Body of pancreas (tissue), 4 donors: ENCODE measurements around the gene LMOD2. TPM values are rescaled to one million over a fixed set of nuclear protein-coding genes. Genes with fewer than 3 reads are reported as not detected.

Experiments
- ATAC-seq: fragments of 150-250 bp; one replicate; pipeline ENCODE4 v1.9.1; 2016
- DNase-seq, 4 donors: peaks; one replicate each; pipeline ENCODE4 v3.0.0-alpha.2; 2019
- H3K27ac ChIP-seq, 4 donors: fragments of 200-600 bp; sonication (generic); 1 replicate in 3 of 4; 2 replicates in 1 of 4; pipeline versions ENCODE4 v1.5.1 to v1.6.1; 2016 to 2019; ENCODE audit warnings: mild to moderate bottlenecking in 1 of 4, mixed read lengths in 1 of 4, moderate library complexity in 1 of 4
- H3K27me3 ChIP-seq, 2 donors: fragments of 200-600 bp; sonication (generic); one replicate each; pipeline ENCODE4 v1.6.0; 2016; ENCODE audit warnings: mild to moderate bottlenecking in 1 of 2
- H3K36me3 ChIP-seq, 2 donors: fragments of 200-600 bp; sonication (generic); replicated peaks in 1 of 2; 2 replicates each; pipeline ENCODE4 v1.5.1; 2016; ENCODE audit warnings: low read depth in 2 of 2; ENCODE audit not compliant: insufficient read depth in 1 of 2
- H3K4me1 ChIP-seq: fragments of 200-600 bp; sonication (generic); one replicate; pipeline ENCODE4 v1.6.0; 2016
- H3K4me3 ChIP-seq, 2 donors: fragments of 200-600 bp; sonication (generic); 1 replicate in 1 of 2; 2 replicates in 1 of 2; pipeline ENCODE4 v1.5.1; 2016 to 2019
- H3K9me3 ChIP-seq, 3 donors: fragments of 200-600 bp; sonication (generic); 1 replicate in 2 of 3; 2 replicates in 1 of 3; pipeline ENCODE4 v1.5.1; 2016
- CTCF ChIP-seq, 7 experiments: fragments of 450-650 bp in 4 of 7; fragments of 200-600 bp in 3 of 7; sonication (generic) in 3 of 7; IDR thresholded peaks; one replicate each; pipeline ENCODE4 v1.5.1; 2016 to 2019; ENCODE audit warnings: antibody characterized with exemption in 7 of 7
- POLR2A ChIP-seq, 3 donors: fragments of 450-650 bp; IDR thresholded peaks; one replicate each; pipeline ENCODE4 v1.6.1; 2016; ENCODE audit warnings: antibody characterized with exemption in 3 of 3, mild to moderate bottlenecking in 2 of 3
- WGBS, 2 donors: methylation state at CpG; one replicate each; pipeline ENCODE4 v1.1.5; 2017; 5-methylcytosine and 5-hydroxymethylcytosine counted together
- intact Hi-C: fragments of 100-400 bp; cut with DNase I; formaldehyde crosslinking; loops from one replicate; pipeline ENCODE4 v1.15.1; 2023
- total RNA-seq, 2 donors: library from RNA; depleted of rRNA; stranded (reverse); fragments of >200 nt; gene quantifications; one replicate each; pipeline ENCODE4 v1.1.0, GENCODE V29; 2016

Gene LMOD2
- total RNA-seq, 2 donors from 2014 or later = not detected

- H3K36me3 ChIP-seq = no peaks in the 10 kb centered on the region
- ATAC-seq = peak; percentile 85
- intact Hi-C loops = no loop called here
- 41 to 45% methylated on average over 12 of the region's 12 CpGs for WGBS, 2 donors
- H3K9me3 ChIP-seq = no peaks in the 10 kb centered on the region
- H3K27ac ChIP-seq = no peak overlapping the region
- H3K27me3 ChIP-seq = no peaks in the 10 kb centered on the region
- TF ChIP-seq CTCF (IDR thresholded peaks at IDR 0.05) = peak in 6 of 7 experiments; percentile 39 to 65 (median 59)
- no peak for TF ChIP-seq POLR2A (IDR thresholded peaks at IDR 0.05)
- DNase-seq = peak; percentile 61 to 84 (median 76)
- H3K4me3 ChIP-seq = no peak overlapping the region
- H3K4me1 ChIP-seq = no peaks in the 10 kb centered on the region
These were observed 31.0 kb upstream of the LMOD2 start for GRCh38 chr7:123624527-123625183.

GRCh38 chr7:123625254-123625653 lies 30.4 kb upstream of the LMOD2 start:
- H3K27me3 ChIP-seq = no peaks in the 10 kb centered on the region
- no peaks in the 10 kb centered on the region for H3K36me3 ChIP-seq
- no peak for DNase-seq
- intact Hi-C loops = no loop called here
- no peak overlapping the region for H3K27ac ChIP-seq
- TF ChIP-seq CTCF (IDR thresholded peaks at IDR 0.05) = no peak
- no peak for TF ChIP-seq POLR2A (IDR thresholded peaks at IDR 0.05)
- H3K4me3 ChIP-seq = no peak overlapping the region
- no peak for ATAC-seq
- H3K9me3 ChIP-seq = no peaks in the 10 kb centered on the region
- 63 to 65% methylated on average over 2 of the region's 2 CpGs for whole genome bisulfite sequencing, 2 donors
- no peaks in the 10 kb centered on the region for H3K4me1 ChIP-seq

- intact Hi-C loops = no loop called here
- Histone ChIP-seq H3K4me1 (no peaks in the 10 kb centered on the region), H3K9me3 (no peaks in the 10 kb centered on the region), H3K4me3 (no peak overlapping the region), H3K36me3 (no peaks in the 10 kb centered on the region), H3K27ac (no peak overlapping the region), H3K27me3 (no peaks in the 10 kb centered on the region)
- TF ChIP-seq CTCF (IDR thresholded peaks at IDR 0.05) = no peak
- TF ChIP-seq POLR2A (IDR thresholded peaks at IDR 0.05) = no peak
- no peak for ATAC-seq
- DNase-seq = no peak
- WGBS, 2 donors = 85 to 92% methylated on average over 2 of the region's 2 CpGs
These were observed 27.8 kb upstream of the LMOD2 start for GRCh38 chr7:123627851-123628250.

GRCh38 chr7:123628829-123629228 lies 26.8 kb upstream of the LMOD2 start:
- ATAC-seq (no peak), DNase-seq (no peak)
- Histone ChIP-seq H3K27ac (no peak overlapping the region), H3K4me1 (no peaks in the 10 kb centered on the region), H3K9me3 (no peaks in the 10 kb centered on the region), H3K4me3 (no peak overlapping the region), H3K36me3 (no peaks in the 10 kb centered on the region), H3K27me3 (no peaks in the 10 kb centered on the region)
- no peak for TF ChIP-seq POLR2A (IDR thresholded peaks at IDR 0.05)
- TF ChIP-seq CTCF (IDR thresholded peaks at IDR 0.05) = no peak
- intact Hi-C loops = no loop called here
- 84 to 91% methylated on average over 5 of the region's 5 CpGs for WGBS, 2 donors

- no peak overlapping the region for H3K4me3 ChIP-seq
- TF ChIP-seq CTCF (IDR thresholded peaks at IDR 0.05) (no peak), POLR2A (IDR thresholded peaks at IDR 0.05) (no peak)
- H3K27me3 ChIP-seq = no peaks in the 10 kb centered on the region
- intact Hi-C loops = no loop called here
- DNase-seq (no peak), ATAC-seq (no peak)
- H3K9me3 ChIP-seq = no peaks in the 10 kb centered on the region
- no peaks in the 10 kb centered on the region for H3K4me1 ChIP-seq
- H3K36me3 ChIP-seq = no peaks in the 10 kb centered on the region
- H3K27ac ChIP-seq = no peak overlapping the region
- WGBS, 2 donors = 68 to 77% methylated on average over 1 of the region's 1 CpG
These were observed 26.4 kb upstream of the LMOD2 start for GRCh38 chr7:123629281-123629680.
